ENCODE data around the gene APOC3. TPM values are rescaled to one million over a fixed set of nuclear protein-coding genes. Genes with fewer than 3 reads are reported as not detected.
"Not testable (repeated sequence)": the region's sequence is repeated elsewhere in the genome, so short reads cannot be mapped to it uniquely, and the experiment has no call there.

The APOC3 gene
- total and polyA plus RNA-seq, 2 experiments from 2014 or later: 2,125 to 2,309 TPM

- WGBS (ENCODE audit: low lambda C conversion rate, missing lambda C conversion rate): 92% methylated on average over 5 of the region's 5 CpGs
- no peak for DNase-seq (ENCODE audit: low spot score)
- H2AFZ ChIP-seq: no peak overlapping the region
- H3K9me2 ChIP-seq (replicated peaks; ENCODE audit: insufficient read depth): no peaks in the 10 kb centered on the region
- no peak overlapping the region for H3K4me2 ChIP-seq
- H4K20me1 ChIP-seq (ENCODE audit: insufficient read depth, poor library complexity, severe bottlenecking): no peaks in the 10 kb centered on the region
- no peaks in the 10 kb centered on the region for H3K79me2 ChIP-seq
- H3K4me3 ChIP-seq: no peak overlapping the region
- no peaks in the 10 kb centered on the region for H3K9me3 ChIP-seq (ENCODE audit: low read depth)
- H3K27me3 ChIP-seq: no peaks in the 10 kb centered on the region
- TF ChIP-seq CTCF (IDR thresholded peaks at IDR 0.05; ENCODE audit: poor library complexity) (no peak), EZH2 (IDR thresholded peaks at IDR 0.05; ENCODE audit: borderline replicate concordance) (no peak), EZH2phosphoT487 (IDR thresholded peaks at IDR 0.05; ENCODE audit: low read depth, severe bottlenecking, unreplicated experiment) (no peak)
- no peaks in the 10 kb centered on the region for H3K36me3 ChIP-seq (replicated peaks; ENCODE audit: insufficient read depth, low read depth)
- no peaks in the 10 kb centered on the region for H3K4me1 ChIP-seq (ENCODE audit: insufficient read depth)
- H3K27ac ChIP-seq: no peak overlapping the region
These were observed 31.3 kb upstream of the APOC3 start for GRCh38 chr11:116798368-116798767.

- no peak for DNase-seq (ENCODE audit: low spot score)
- TF ChIP-seq EZH2 (IDR thresholded peaks at IDR 0.05; ENCODE audit: borderline replicate concordance): no peak
- no peak for TF ChIP-seq EZH2phosphoT487 (IDR thresholded peaks at IDR 0.05; ENCODE audit: low read depth, severe bottlenecking, unreplicated experiment)
- no peak for TF ChIP-seq CTCF (IDR thresholded peaks at IDR 0.05; ENCODE audit: poor library complexity)
- Histone ChIP-seq H2AFZ (no peak overlapping the region), H3K9me2 (replicated peaks; ENCODE audit: insufficient read depth) (no peaks in the 10 kb centered on the region), H3K27ac (no peak overlapping the region), H3K4me2 (no peak overlapping the region), H4K20me1 (ENCODE audit: insufficient read depth, poor library complexity, severe bottlenecking) (no peaks in the 10 kb centered on the region), H3K27me3 (no peaks in the 10 kb centered on the region), H3K4me1 (ENCODE audit: insufficient read depth) (no peaks in the 10 kb centered on the region), H3K4me3 (no peak overlapping the region), H3K9me3 (ENCODE audit: low read depth) (no peaks in the 10 kb centered on the region), H3K36me3 (replicated peaks; ENCODE audit: insufficient read depth, low read depth) (no peaks in the 10 kb centered on the region), H3K79me2 (no peaks in the 10 kb centered on the region)
- WGBS (ENCODE audit: low lambda C conversion rate, missing lambda C conversion rate): 89% methylated on average over 2 of the region's 2 CpGs
These were observed 29.1 kb upstream of the APOC3 start for GRCh38 chr11:116800610-116801009.

- H3K9me3 ChIP-seq (ENCODE audit: low read depth); H3K9me2 ChIP-seq (replicated peaks; ENCODE audit: insufficient read depth); H3K4me2 ChIP-seq; H3K79me2 ChIP-seq; H3K4me3 ChIP-seq; H3K27me3 ChIP-seq; H3K27ac ChIP-seq; H2AFZ ChIP-seq; H3K4me1 ChIP-seq (ENCODE audit: insufficient read depth); DNase-seq (ENCODE audit: low spot score); H4K20me1 ChIP-seq (ENCODE audit: insufficient read depth, poor library complexity, severe bottlenecking); H3K36me3 ChIP-seq (replicated peaks; ENCODE audit: insufficient read depth, low read depth): not testable (repeated sequence)
These were observed 28.0 kb upstream of the APOC3 start for GRCh38 chr11:116801662-116802061.

GRCh38 chr11:116804001-116804400, 25.7 kb upstream of the APOC3 start:
- Histone ChIP-seq H3K27me3 (no peaks in the 10 kb centered on the region), H3K4me1 (ENCODE audit: insufficient read depth) (peaks cover 4% of the 10 kb centered on the region), H4K20me1 (ENCODE audit: insufficient read depth, poor library complexity, severe bottlenecking) (no peaks in the 10 kb centered on the region), H3K4me2 (no peak overlapping the region), H3K9me2 (replicated peaks; ENCODE audit: insufficient read depth) (no peaks in the 10 kb centered on the region), H2AFZ (no peak overlapping the region), H3K4me3 (no peak overlapping the region), H3K27ac (no peak overlapping the region), H3K36me3 (replicated peaks; ENCODE audit: insufficient read depth, low read depth) (no peaks in the 10 kb centered on the region), H3K79me2 (no peaks in the 10 kb centered on the region), H3K9me3 (ENCODE audit: low read depth) (no peaks in the 10 kb centered on the region)
- no peak for DNase-seq (ENCODE audit: low spot score)
- 80% methylated on average over 3 of the region's 3 CpGs for WGBS (ENCODE audit: low lambda C conversion rate, missing lambda C conversion rate)
- TF ChIP-seq EZH2phosphoT487 (IDR thresholded peaks at IDR 0.05; ENCODE audit: low read depth, severe bottlenecking, unreplicated experiment) (no peak), CTCF (IDR thresholded peaks at IDR 0.05; ENCODE audit: poor library complexity) (no peak), EZH2 (IDR thresholded peaks at IDR 0.05; ENCODE audit: borderline replicate concordance) (no peak)
